ENCODE data around the gene KSR2.

Gene KSR2

GRCh38 chr12:117437516-117438255 is 531.1 kb downstream of the KSR2 start:
- H3K27ac ChIP-seq: no peak overlapping the region

GRCh38 chr12:117433878-117434277 is 534.9 kb downstream of the KSR2 start:
- no peaks in the 10 kb centered on the region for H3K9me3 ChIP-seq
- H3K27me3 ChIP-seq: no peaks in the 10 kb centered on the region
- H3K4me3 ChIP-seq (ENCODE audit: low read depth in 1 of 2, low read length in 1 of 2): no peak overlapping the region
- no peaks in the 10 kb centered on the region for H3K4me1 ChIP-seq (ENCODE audit: control insufficient read depth in 1 of 2, insufficient read depth in 1 of 2, low read depth in 1 of 2, low read length in 1 of 2)
- H3K27ac ChIP-seq: no peak overlapping the region
- TF ChIP-seq CTCF (IDR thresholded peaks at IDR 0.05): no peak
- no peaks in the 10 kb centered on the region for H3K36me3 ChIP-seq

More at GRCh38 chr12:117437516-117438255, 531.1 kb downstream of the KSR2 start:
- no peak overlapping the region for H3K4me3 ChIP-seq (ENCODE audit: low read depth in 1 of 2, low read length in 1 of 2)
- no peaks in the 10 kb centered on the region for H3K36me3 ChIP-seq
- no peak for TF ChIP-seq CTCF (IDR thresholded peaks at IDR 0.05)
- no peaks in the 10 kb centered on the region for H3K4me1 ChIP-seq (ENCODE audit: control insufficient read depth in 1 of 2, insufficient read depth in 1 of 2, low read depth in 1 of 2, low read length in 1 of 2)
- H3K9me3 ChIP-seq: no peaks in the 10 kb centered on the region
- H3K27me3 ChIP-seq: no peaks in the 10 kb centered on the region

- TF ChIP-seq CTCF (IDR thresholded peaks at IDR 0.05): no peak
Observed at GRCh38 chr12:117430246-117430645, 538.5 kb downstream of the KSR2 start.

GRCh38 chr12:117427211-117427610 is 541.6 kb downstream of the KSR2 start:
- no peaks in the 10 kb centered on the region for H3K9me3 ChIP-seq
- no peak for TF ChIP-seq CTCF (IDR thresholded peaks at IDR 0.05)
- no peaks in the 10 kb centered on the region for H3K4me1 ChIP-seq (ENCODE audit: control insufficient read depth in 1 of 2, insufficient read depth in 1 of 2, low read depth in 1 of 2, low read length in 1 of 2)
- no peak overlapping the region for H3K27ac ChIP-seq
- no peaks in the 10 kb centered on the region for H3K36me3 ChIP-seq
- no peak overlapping the region for H3K4me3 ChIP-seq (ENCODE audit: low read depth in 1 of 2, low read length in 1 of 2)
- H3K27me3 ChIP-seq: peaks cover 10% of the 10 kb centered on the region

More at GRCh38 chr12:117430246-117430645, 538.5 kb downstream of the KSR2 start:
- Histone ChIP-seq H3K36me3 (no peaks in the 10 kb centered on the region), H3K9me3 (no peaks in the 10 kb centered on the region), H3K27me3 (no peaks in the 10 kb centered on the region), H3K4me1 (ENCODE audit: control insufficient read depth in 1 of 2, insufficient read depth in 1 of 2, low read depth in 1 of 2, low read length in 1 of 2) (no peaks in the 10 kb centered on the region), H3K27ac (no peak overlapping the region), H3K4me3 (ENCODE audit: low read depth in 1 of 2, low read length in 1 of 2) (no peak overlapping the region)

- TF ChIP-seq CTCF (IDR thresholded peaks at IDR 0.05): no peak
Observed at GRCh38 chr12:117421987-117422386, 546.8 kb downstream of the KSR2 start.

More at GRCh38 chr12:117421987-117422386, 546.8 kb downstream of the KSR2 start:
- Histone ChIP-seq H3K4me1 (ENCODE audit: control insufficient read depth in 1 of 2, insufficient read depth in 1 of 2, low read depth in 1 of 2, low read length in 1 of 2) (no peaks in the 10 kb centered on the region), H3K27me3 (peaks cover 13% of the 10 kb centered on the region), H3K9me3 (no peaks in the 10 kb centered on the region), H3K27ac (no peak overlapping the region), H3K4me3 (ENCODE audit: low read depth in 1 of 2, low read length in 1 of 2) (no peak overlapping the region), H3K36me3 (no peaks in the 10 kb centered on the region)

Data from neutrophil (primary cell).